Activated CD8-positive, alpha-beta memory T cell treated with anti-CD3 and anti-CD28 coated beads, Interleukin-2, amount 10 ng/mL, durations not matched to agents 7 days and 5 days (primary cell): Measurements from ENCODE around the gene OFD1. TPM values are rescaled to one million over a fixed set of nuclear protein-coding genes. Genes with fewer than 3 reads are reported as not detected.

ENCODE experiments used
- ATAC-seq: fragments of 150-1000 bp; cut with Tn5 transposase; one replicate; pipeline ENCODE4 v1.10.0; 2021; ENCODE audit warnings: moderate library complexity
- CTCF ChIA-PET: fragments of 350-600 bp; sonication (Branson Sonifier 250); formaldehyde crosslinking; loops from one replicate; lab custom pipeline; 2021; ENCODE audit warnings: antibody characterized with exemption; lab: Charles Lee
- DNase-seq: peaks from one replicate; pipeline ENCODE4 v3.0.0-alpha.2; 2020
- H3K27ac Mint-ChIP-seq: one replicate; pipeline ENCODE4 v1.8.0; 2021; ENCODE audit warnings: mild to moderate bottlenecking, mixed read lengths
- H3K27me3 Mint-ChIP-seq: one replicate; pipeline ENCODE4 v1.8.0; 2021; ENCODE audit warnings: mixed read lengths
- H3K36me3 Mint-ChIP-seq: one replicate; pipeline ENCODE4 v1.8.0; 2021; ENCODE audit warnings: mild to moderate bottlenecking, mixed read lengths
- H3K4me1 Mint-ChIP-seq: one replicate; pipeline ENCODE4 v1.8.0; 2021; ENCODE audit warnings: mixed read lengths
- H3K4me3 Mint-ChIP-seq: one replicate; pipeline ENCODE4 v1.8.0; 2021; ENCODE audit warnings: mild to moderate bottlenecking, moderate library complexity, mixed read lengths
- H3K9me3 Mint-ChIP-seq: one replicate; pipeline ENCODE4 v1.8.0; 2022; ENCODE audit warnings: low read depth, mixed read lengths
- total RNA-seq, 2 experiments: library from RNA; stranded (reverse); gene quantifications; one replicate each; pipeline ENCODE4 v1.2.3, GENCODE V29; 2021

Gene OFD1
- 10 to 100 TPM; 32.3 to 45.8 TPM for total RNA-seq

GRCh38 chrX:13734278-13735172, at the start of gene OFD1, which contains the start of gene TRAPPC2:
Gene OFD1 (plus strand): TSS chrX:13734748. CDS start chrX:13735072, 324 bp downstream.
Gene TRAPPC2 (minus strand): TSS chrX:13734620. CDS start chrX:13719963, 14,657 bp downstream.
- peaks cover 46% of the 10 kb centered on the region for H3K4me1 Mint-ChIP-seq
- no peaks in the 10 kb centered on the region for H3K27me3 Mint-ChIP-seq
- H3K9me3 Mint-ChIP-seq: no peaks in the 10 kb centered on the region
- peak; percentile 97 for ATAC-seq
- CTCF ChIA-PET: interaction anchor here (0.8 to 1.6 kb wide), 6 partner anchors 10 to 43 kb away, joined by 3 to 7 read pairs (median 5); no protein-coding TSS in a partner anchor
- H3K27ac Mint-ChIP-seq: peak within 1 kb of the TSS; percentile 96
- peak; percentile 95 for DNase-seq
- peaks cover 42% of the 10 kb centered on the region for H3K36me3 Mint-ChIP-seq
- peak within 1 kb of the TSS; percentile 99 for H3K4me3 Mint-ChIP-seq

GRCh38 chrX:13685126-13685763, 49.3 kb upstream of the OFD1 start:
- no peak overlapping the region for H3K4me3 Mint-ChIP-seq
- peaks cover 2% of the 10 kb centered on the region for H3K36me3 Mint-ChIP-seq
- H3K27me3 Mint-ChIP-seq: no peaks in the 10 kb centered on the region
- H3K9me3 Mint-ChIP-seq: no peaks in the 10 kb centered on the region
- CTCF ChIA-PET: interaction anchor here (0.5 kb wide), 1 partner anchor 70 kb away, joined by 3 read pairs; no protein-coding TSS in a partner anchor
- ATAC-seq (no peak), DNase-seq (no peak)
- no peak overlapping the region for H3K27ac Mint-ChIP-seq
- H3K4me1 Mint-ChIP-seq: peaks cover 21% of the 10 kb centered on the region

- Mint-ChIP-seq H3K4me1 (peaks cover 35% of the 10 kb centered on the region), H3K9me3 (no peaks in the 10 kb centered on the region), H3K36me3 (peaks cover 2% of the 10 kb centered on the region), H3K27me3 (no peaks in the 10 kb centered on the region), H3K27ac (peak overlapping the region; percentile 94), H3K4me3 (no peak overlapping the region)
- CTCF ChIA-PET: interaction anchor here (1.1 to 1.2 kb wide), 2 partner anchors 17 to 33 kb away, joined by 3 to 5 read pairs; no protein-coding TSS in a partner anchor
- ATAC-seq: no peak
- DNase-seq: no peak
Observed at GRCh38 chrX:13687203-13687602, 47.3 kb upstream of the OFD1 start.

GRCh38 chrX:13688384-13688957, 46.1 kb upstream of the OFD1 start:
- ATAC-seq: peak; percentile 14
- Mint-ChIP-seq H3K4me3 (peak overlapping the region; percentile 82), H3K9me3 (no peaks in the 10 kb centered on the region), H3K27ac (peak overlapping the region; percentile 94), H3K27me3 (no peaks in the 10 kb centered on the region), H3K36me3 (peaks cover 3% of the 10 kb centered on the region), H3K4me1 (peaks cover 47% of the 10 kb centered on the region)
- no peak for DNase-seq
- CTCF ChIA-PET: interaction anchor here (1.1 to 1.4 kb wide), 3 partner anchors 19 to 37 kb away, joined by 3 to 5 read pairs (median 4); no protein-coding TSS in a partner anchor

- peak within 1 kb of the TSS; percentile 94 for H3K27ac Mint-ChIP-seq
- peaks cover 3% of the 10 kb centered on the region for H3K36me3 Mint-ChIP-seq
- CTCF ChIA-PET: interaction anchor here (1.4 kb wide), 1 partner anchor 36 kb away, joined by 4 read pairs; no protein-coding TSS in a partner anchor
- DNase-seq (peak; percentile 84), ATAC-seq (peak; percentile 96)
- no peaks in the 10 kb centered on the region for H3K27me3 Mint-ChIP-seq
- peak within 1 kb of the TSS; percentile 82 for H3K4me3 Mint-ChIP-seq
- peaks cover 52% of the 10 kb centered on the region for H3K4me1 Mint-ChIP-seq
- H3K9me3 Mint-ChIP-seq: no peaks in the 10 kb centered on the region
Observed at GRCh38 chrX:13688958-13689740, 45.4 kb upstream of the OFD1 start, which contains the start of gene RAB9A. Gene RAB9A (plus strand): TSS chrX:13689128. CDS start chrX:13708747, 19,619 bp downstream.

- Mint-ChIP-seq H3K27ac (peak overlapping the region; percentile 94), H3K9me3 (no peaks in the 10 kb centered on the region), H3K27me3 (no peaks in the 10 kb centered on the region), H3K4me1 (peaks cover 57% of the 10 kb centered on the region), H3K36me3 (peaks cover 3% of the 10 kb centered on the region), H3K4me3 (peak overlapping the region; percentile 82)
- CTCF ChIA-PET: interaction anchor here (1.1 kb wide), 1 partner anchor 43 kb away, joined by 3 read pairs; no protein-coding TSS in a partner anchor
- ATAC-seq (no peak), DNase-seq (no peak)
Observed at GRCh38 chrX:13689741-13690211, 44.8 kb upstream of the OFD1 start.

- H3K27ac Mint-ChIP-seq: peak overlapping the region; percentile 38
- peaks cover 58% of the 10 kb centered on the region for H3K4me1 Mint-ChIP-seq
- DNase-seq (peak; percentile 41), ATAC-seq (no peak)
- peak overlapping the region; percentile 82 for H3K4me3 Mint-ChIP-seq
- peaks cover 7% of the 10 kb centered on the region for H3K36me3 Mint-ChIP-seq
- H3K27me3 Mint-ChIP-seq: no peaks in the 10 kb centered on the region
- H3K9me3 Mint-ChIP-seq: no peaks in the 10 kb centered on the region
- CTCF ChIA-PET: interaction anchor here (1.1 to 1.5 kb wide), 5 partner anchors 21 to 44 kb away, joined by 3 to 4 read pairs (median 3); partner anchors contain the start of genes OFD1 and TRAPPC2
Observed at GRCh38 chrX:13690836-13691235, 43.7 kb upstream of the OFD1 start.

GRCh38 chrX:13691841-13692371, 42.6 kb upstream of the OFD1 start:
- DNase-seq (no peak), ATAC-seq (no peak)
- Mint-ChIP-seq H3K36me3 (peaks cover 7% of the 10 kb centered on the region), H3K9me3 (no peaks in the 10 kb centered on the region), H3K4me1 (peaks cover 61% of the 10 kb centered on the region), H3K4me3 (peak overlapping the region; percentile 49), H3K27ac (peak overlapping the region; percentile 54), H3K27me3 (no peaks in the 10 kb centered on the region)
- CTCF ChIA-PET: interaction anchor here (0.7 to 1.5 kb wide), 6 partner anchors 17 to 186 kb away, joined by 3 to 4 read pairs (median 4); partner anchors contain the start of genes OFD1 and TRAPPC2

GRCh38 chrX:13692771-13693231, 41.7 kb upstream of the OFD1 start:
- H3K4me1 Mint-ChIP-seq: peaks cover 65% of the 10 kb centered on the region
- H3K9me3 Mint-ChIP-seq: no peaks in the 10 kb centered on the region
- ATAC-seq: no peak
- H3K27me3 Mint-ChIP-seq: no peaks in the 10 kb centered on the region
- CTCF ChIA-PET: no interaction called here
- H3K27ac Mint-ChIP-seq: peak overlapping the region; percentile 54
- H3K4me3 Mint-ChIP-seq: peak overlapping the region; percentile 25
- H3K36me3 Mint-ChIP-seq: peaks cover 7% of the 10 kb centered on the region
- no peak for DNase-seq

- no peaks in the 10 kb centered on the region for H3K9me3 Mint-ChIP-seq
- no peak overlapping the region for H3K27ac Mint-ChIP-seq
- peaks cover 59% of the 10 kb centered on the region for H3K4me1 Mint-ChIP-seq
- CTCF ChIA-PET: no interaction called here
- peaks cover 7% of the 10 kb centered on the region for H3K36me3 Mint-ChIP-seq
- no peak overlapping the region for H3K4me3 Mint-ChIP-seq
- H3K27me3 Mint-ChIP-seq: no peaks in the 10 kb centered on the region
- ATAC-seq (no peak), DNase-seq (no peak)
Observed at GRCh38 chrX:13693341-13693961, 41.1 kb upstream of the OFD1 start.

GRCh38 chrX:13694359-13694758, 40.2 kb upstream of the OFD1 start:
- no peaks in the 10 kb centered on the region for H3K9me3 Mint-ChIP-seq
- H3K4me3 Mint-ChIP-seq: no peak overlapping the region

More at GRCh38 chrX:13694359-13694758, 40.2 kb upstream of the OFD1 start:
- CTCF ChIA-PET: interaction anchor here (0.7 to 1.1 kb wide), 2 partner anchors 15 to 25 kb away, joined by 3 read pairs; no protein-coding TSS in a partner anchor
- peaks cover 63% of the 10 kb centered on the region for H3K4me1 Mint-ChIP-seq
- no peak overlapping the region for H3K27ac Mint-ChIP-seq
- no peak for DNase-seq
- peaks cover 9% of the 10 kb centered on the region for H3K36me3 Mint-ChIP-seq
- H3K27me3 Mint-ChIP-seq: no peaks in the 10 kb centered on the region
- no peak for ATAC-seq
